ENCODE results near the gene MARCHF2. TPM values are rescaled to one million over a fixed set of nuclear protein-coding genes. Genes with fewer than 3 reads are reported as not detected.
A peak's percentile ranks its signal among the peaks of the same experiment; 100 is the strongest.

MARCHF2 gene
- polyA plus RNA-seq (2013, experiment 1 of 2): 42.1 TPM
- polyA plus RNA-seq (2013, experiment 2 of 2): 39.4 TPM

GRCh38 chr19:8412783-8413628 lies at the start of gene MARCHF2:
MARCHF2 (plus strand) TSS chr19:8413305; CDS start chr19:8421841, 8,536 bp downstream.
- no peak within 1 kb of the TSS for H3K18ac ChIP-seq (ENCODE audit: low read depth in 1 of 2, low read length in 2 of 2)
- no peak within 1 kb of the TSS for H4K91ac ChIP-seq (ENCODE audit: low read length)
- H3K4me2 ChIP-seq (ENCODE audit: low read length, poor library complexity, severe bottlenecking): peak within 1 kb of the TSS; percentile 74
- H3K23ac ChIP-seq (ENCODE audit: low read length in 2 of 2): no peak within 1 kb of the TSS
- no peaks in the 10 kb centered on the region for H3K27me3 ChIP-seq (ENCODE audit: control insufficient read depth in 1 of 2, insufficient read depth in 1 of 2, low read length in 2 of 2)
- peak within 1 kb of the TSS; percentile 86 to 91 for H3K4me3 ChIP-seq (ENCODE audit: insufficient read depth in 1 of 2, low read depth in 1 of 2, low read length in 2 of 2)
- H2BK5ac ChIP-seq (ENCODE audit: low read depth, low read length, poor library complexity, severe bottlenecking): no peak within 1 kb of the TSS
- peaks cover 9% of the 10 kb centered on the region for H3K4me1 ChIP-seq (ENCODE audit: control insufficient read depth, insufficient read depth, low read depth, low read length)
- peaks cover 7% of the 10 kb centered on the region for H3K79me1 ChIP-seq (replicated peaks; ENCODE audit: low read length, poor library complexity, severe bottlenecking)
- H3K14ac ChIP-seq (ENCODE audit: low read length in 2 of 2): peak within 1 kb of the TSS in 1 of 2 experiments; percentile 90
- peak within 1 kb of the TSS; percentile 83 for H3K9ac ChIP-seq (ENCODE audit: low read length)
- no peak within 1 kb of the TSS for H3K27ac ChIP-seq (ENCODE audit: low read length, poor library complexity, severe bottlenecking)
- peak within 1 kb of the TSS in 1 of 2 experiments; percentile 21 for H2BK12ac ChIP-seq (ENCODE audit: low read length in 2 of 2)
- no peak within 1 kb of the TSS for H2BK15ac ChIP-seq (ENCODE audit: low read depth, poor library complexity, severe bottlenecking)
- H2BK120ac ChIP-seq (ENCODE audit: low read depth, low read length): no peak within 1 kb of the TSS
- H2AFZ ChIP-seq (ENCODE audit: low read depth, low read length): peak within 1 kb of the TSS; percentile 78
- no peaks in the 10 kb centered on the region for H3K9me3 ChIP-seq (ENCODE audit: control insufficient read depth, low read length)
- peak within 1 kb of the TSS in 1 of 2 experiments; percentile 40 for H3K4ac ChIP-seq (ENCODE audit: low read depth in 1 of 2, low read length in 2 of 2)
- WGBS: 7% methylated on average over 66 of the region's 89 CpGs
- H2AK5ac ChIP-seq (ENCODE audit: low read length, severe bottlenecking): no peak within 1 kb of the TSS
- no peaks in the 10 kb centered on the region for H3K36me3 ChIP-seq (ENCODE audit: control insufficient read depth in 1 of 2, insufficient read depth in 2 of 2, low read depth in 1 of 2, low read length in 2 of 2)
- peak; percentile 95 for DNase-seq
- peak within 1 kb of the TSS; percentile 69 for H4K8ac ChIP-seq (ENCODE audit: low read length)

GRCh38 chr19:8363803-8364771 lies 49.0 kb upstream of the MARCHF2 start, which contains the start of gene ANGPTL4:
ANGPTL4 (plus strand) TSS chr19:8364155; CDS start chr19:8364322, 167 bp downstream.
- Histone ChIP-seq H3K36me3 (ENCODE audit: control insufficient read depth in 1 of 2, insufficient read depth in 2 of 2, low read depth in 1 of 2, low read length in 2 of 2) (peaks cover 19 to 24% of the 10 kb centered on the region in 2 experiments), H4K91ac (ENCODE audit: low read length) (peak within 1 kb of the TSS; percentile 88), H3K79me1 (replicated peaks; ENCODE audit: low read length, poor library complexity, severe bottlenecking) (peaks cover 2% of the 10 kb centered on the region), H2BK12ac (ENCODE audit: low read length in 2 of 2) (peak within 1 kb of the TSS; percentile 6 to 97), H4K8ac (ENCODE audit: low read length) (peak within 1 kb of the TSS; percentile 87), H3K23ac (ENCODE audit: low read length in 2 of 2) (peak within 1 kb of the TSS in 1 of 2 experiments; percentile 99), H3K4me2 (ENCODE audit: low read length, poor library complexity, severe bottlenecking) (peak within 1 kb of the TSS; percentile 78), H2AK5ac (ENCODE audit: low read length, severe bottlenecking) (peak within 1 kb of the TSS; percentile 99), H3K18ac (ENCODE audit: low read depth in 1 of 2, low read length in 2 of 2) (peak within 1 kb of the TSS; percentile 89 to 100), H3K27ac (ENCODE audit: low read length, poor library complexity, severe bottlenecking) (peak within 1 kb of the TSS; percentile 86), H2BK5ac (ENCODE audit: low read depth, low read length, poor library complexity, severe bottlenecking) (peak within 1 kb of the TSS; percentile 61), H3K27me3 (ENCODE audit: control insufficient read depth in 1 of 2, insufficient read depth in 1 of 2, low read length in 2 of 2) (no peaks in the 10 kb centered on the region), H3K14ac (ENCODE audit: low read length in 2 of 2) (peak within 1 kb of the TSS in 1 of 2 experiments; percentile 98), H3K4me1 (ENCODE audit: control insufficient read depth, insufficient read depth, low read depth, low read length) (peaks cover 55% of the 10 kb centered on the region), H3K4ac (ENCODE audit: low read depth in 1 of 2, low read length in 2 of 2) (peak within 1 kb of the TSS; percentile 20 to 97), H3K9ac (ENCODE audit: low read length) (peak within 1 kb of the TSS; percentile 89), H3K9me3 (ENCODE audit: control insufficient read depth, low read length) (no peaks in the 10 kb centered on the region), H2BK120ac (ENCODE audit: low read depth, low read length) (peak within 1 kb of the TSS; percentile 39), H2AFZ (ENCODE audit: low read depth, low read length) (peak within 1 kb of the TSS; percentile 47), H2BK15ac (ENCODE audit: low read depth, poor library complexity, severe bottlenecking) (peak within 1 kb of the TSS; percentile 65), H3K4me3 (ENCODE audit: insufficient read depth in 1 of 2, low read depth in 1 of 2, low read length in 2 of 2) (peak within 1 kb of the TSS; percentile 75 to 94)
- DNase-seq: peak; percentile 88
- WGBS: under 1% methylated on average over 69 of the region's 81 CpGs

DNA sequence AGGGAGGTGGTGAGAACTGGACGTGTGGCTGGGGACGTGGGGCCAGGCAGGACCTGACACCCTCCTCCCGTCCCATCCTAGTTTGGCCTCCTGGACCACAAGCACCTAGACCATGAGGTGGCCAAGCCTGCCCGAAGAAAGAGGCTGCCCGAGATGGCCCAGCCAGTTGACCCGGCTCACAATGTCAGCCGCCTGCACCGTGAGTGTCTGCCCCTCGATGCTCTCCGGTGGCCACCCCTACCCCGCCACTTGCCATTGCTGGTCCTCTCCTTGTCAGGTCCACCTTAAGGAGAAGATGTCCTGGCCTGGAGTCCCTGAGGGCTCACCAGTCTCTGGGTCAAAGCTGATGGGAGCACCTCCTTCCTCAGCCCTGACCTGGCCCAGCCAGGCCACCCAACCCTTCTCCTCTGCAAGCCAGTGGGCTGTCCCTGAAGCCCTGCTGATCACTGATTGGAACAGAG lies 47.0 kb upstream of the MARCHF2 start:
- Histone ChIP-seq H2BK12ac (ENCODE audit: low read length in 2 of 2) (peak overlapping the region; percentile 23 to 53), H2BK120ac (ENCODE audit: low read depth, low read length) (no peak overlapping the region), H3K23ac (ENCODE audit: low read length in 2 of 2) (no peak overlapping the region), H3K79me1 (replicated peaks; ENCODE audit: low read length, poor library complexity, severe bottlenecking) (peaks cover 6% of the 10 kb centered on the region), H3K27ac (ENCODE audit: low read length, poor library complexity, severe bottlenecking) (peak overlapping the region; percentile 53), H3K4me3 (ENCODE audit: insufficient read depth in 1 of 2, low read depth in 1 of 2, low read length in 2 of 2) (peak overlapping the region; percentile 5 to 94), H3K4me1 (ENCODE audit: control insufficient read depth, insufficient read depth, low read depth, low read length) (peaks cover 56% of the 10 kb centered on the region), H3K14ac (ENCODE audit: low read length in 2 of 2) (peak overlapping the region in 1 of 2 experiments; percentile 36), H2BK5ac (ENCODE audit: low read depth, low read length, poor library complexity, severe bottlenecking) (no peak overlapping the region), H3K4me2 (ENCODE audit: low read length, poor library complexity, severe bottlenecking) (peak overlapping the region; percentile 19), H3K36me3 (ENCODE audit: control insufficient read depth in 1 of 2, insufficient read depth in 2 of 2, low read depth in 1 of 2, low read length in 2 of 2) (peaks cover 31 to 40% of the 10 kb centered on the region in 2 experiments), H4K91ac (ENCODE audit: low read length) (peak overlapping the region; percentile 30), H4K8ac (ENCODE audit: low read length) (no peak overlapping the region), H3K4ac (ENCODE audit: low read depth in 1 of 2, low read length in 2 of 2) (peak overlapping the region; percentile 15 to 22), H3K9me3 (ENCODE audit: control insufficient read depth, low read length) (no peaks in the 10 kb centered on the region), H2AFZ (ENCODE audit: low read depth, low read length) (no peak overlapping the region), H3K18ac (ENCODE audit: low read depth in 1 of 2, low read length in 2 of 2) (peak overlapping the region; percentile 57 to 61), H3K9ac (ENCODE audit: low read length) (no peak overlapping the region), H2BK15ac (ENCODE audit: low read depth, poor library complexity, severe bottlenecking) (no peak overlapping the region), H2AK5ac (ENCODE audit: low read length, severe bottlenecking) (peak overlapping the region; percentile 60), H3K27me3 (ENCODE audit: control insufficient read depth in 1 of 2, insufficient read depth in 1 of 2, low read length in 2 of 2) (no peaks in the 10 kb centered on the region)
- peak; percentile 25 for DNase-seq
- 95% methylated on average over 11 of the region's 11 CpGs for WGBS
